ENCODE results near the gene AXIN2. TPM values are rescaled to one million over a fixed set of nuclear protein-coding genes. Genes with fewer than 3 reads are reported as not detected.

AXIN2 gene
- total and polyA plus RNA-seq, 10 of the 15 experiments (the other 5 are each of a cell fraction or from before 2014, with no cell fraction given) = 0.47 to 7.8 (median 3.1) TPM

DNA sequence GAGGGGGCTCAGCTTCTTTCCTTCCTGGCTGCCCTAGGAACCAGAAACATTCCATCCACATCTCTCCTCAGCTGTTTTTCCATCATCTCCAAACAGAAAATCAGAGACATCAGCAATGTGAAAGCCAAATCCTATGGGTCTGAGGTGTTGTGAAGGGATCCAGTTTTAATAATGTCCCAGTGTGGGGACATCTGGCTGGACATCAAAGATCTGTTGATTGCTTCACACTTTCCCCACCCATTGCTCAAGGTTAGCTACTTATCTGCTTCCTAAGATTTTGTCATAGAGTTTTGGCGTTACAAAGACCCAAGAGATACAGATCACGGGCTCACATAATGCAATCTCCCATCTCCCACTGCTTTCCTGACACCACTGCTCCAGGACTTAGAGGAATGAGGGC lies 47.8 kb upstream of the AXIN2 start:
- Histone ChIP-seq H3K9ac (ENCODE audit: control insufficient read depth, insufficient read depth, low read length) (no peak overlapping the region), H3K4me1 (ENCODE audit: control insufficient read depth, insufficient read depth, low read length) (no peaks in the 10 kb centered on the region), H3K27me3 (replicated peaks in 1 of 2; ENCODE audit: control insufficient read depth in 2 of 2, insufficient read depth in 2 of 2, low read length in 1 of 2) (no peaks in the 10 kb centered on the region; a peak in 1 of 4 replicates), H3K4me2 (ENCODE audit: control insufficient read depth, insufficient read depth) (no peak overlapping the region), H4K20me1 (ENCODE audit: control insufficient read depth, insufficient read depth) (no peaks in the 10 kb centered on the region), H3K79me2 (ENCODE audit: control insufficient read depth, insufficient read depth, low read length) (no peaks in the 10 kb centered on the region), H3K4me3 (no peak overlapping the region), H3K27ac (ENCODE audit: control insufficient read depth, insufficient read depth) (no peak overlapping the region), H3K9me3 (replicated peaks; ENCODE audit: control insufficient read depth, insufficient read depth, low read length) (no peaks in the 10 kb centered on the region), H3K36me3 (ENCODE audit: control insufficient read depth in 2 of 2, insufficient read depth in 2 of 2, low read length in 1 of 2) (no peaks in the 10 kb centered on the region), H2AFZ (ENCODE audit: control insufficient read depth, low read depth, low read length) (no peak overlapping the region)
- TF ChIP-seq CEBPB (IDR thresholded peaks at IDR 0.05; ENCODE audit: borderline replicate concordance in 1 of 2, low read depth in 2 of 2, low read length in 2 of 2) (no peak), YY1 (IDR thresholded peaks at IDR 0.05; ENCODE audit: low read depth, low read length) (no peak), FOXM1 (IDR thresholded peaks at IDR 0.05; ENCODE audit: low read depth, low read length) (no peak), YBX1 (IDR thresholded peaks at IDR 0.05) (no peak), NFXL1 (IDR thresholded peaks at IDR 0.05; ENCODE audit: borderline replicate concordance) (no peak)
- TF ChIP-seq, protein P1, sequence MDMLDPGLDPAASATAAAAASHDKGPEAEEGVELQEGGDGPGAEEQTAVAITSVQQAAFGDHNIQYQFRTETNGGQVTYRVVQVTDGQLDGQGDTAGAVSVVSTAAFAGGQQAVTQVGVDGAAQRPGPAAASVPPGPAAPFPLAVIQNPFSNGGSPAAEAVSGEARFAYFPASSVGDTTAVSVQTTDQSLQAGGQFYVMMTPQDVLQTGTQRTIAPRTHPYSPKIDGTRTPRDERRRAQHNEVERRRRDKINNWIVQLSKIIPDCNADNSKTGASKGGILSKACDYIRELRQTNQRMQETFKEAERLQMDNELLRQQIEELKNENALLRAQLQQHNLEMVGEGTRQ (IDR thresholded peaks at IDR 0.05; ENCODE audit: borderline replicate concordance, low read depth, low read length) = no peak
- no peak for DNase-seq (ENCODE audit: low read depth, low spot score)
- no peak for ATAC-seq
- no peak for FAIRE-seq
- 0% methylated on average over 2 of the region's 2 CpGs for WGBS (ENCODE audit: insufficient coverage, insufficient replicate concordance, low lambda C conversion rate, missing lambda C conversion rate)
- POLR2A ChIA-PET = no interaction called here
- RAD21 ChIA-PET (ENCODE audit: unreplicated experiment) = no interaction called here
- SMC1A ChIA-PET (ENCODE audit: uncharacterized antibody, unreplicated experiment) = no interaction called here
- intact Hi-C loops (cut with micrococcal nuclease; ENCODE audit: unreplicated experiment) = no loop called here
- in situ Hi-C loops (cut with MboI) = no loop called here
- no TSS peak for BruUV-seq (replicated peaks)
- CTCF ChIA-PET = interaction anchor here (1.1 to 1.4 kb wide), 2 partner anchors 15 to 185 kb away, joined by 3 to 4 read pairs; no protein-coding TSS in a partner anchor

DNA sequence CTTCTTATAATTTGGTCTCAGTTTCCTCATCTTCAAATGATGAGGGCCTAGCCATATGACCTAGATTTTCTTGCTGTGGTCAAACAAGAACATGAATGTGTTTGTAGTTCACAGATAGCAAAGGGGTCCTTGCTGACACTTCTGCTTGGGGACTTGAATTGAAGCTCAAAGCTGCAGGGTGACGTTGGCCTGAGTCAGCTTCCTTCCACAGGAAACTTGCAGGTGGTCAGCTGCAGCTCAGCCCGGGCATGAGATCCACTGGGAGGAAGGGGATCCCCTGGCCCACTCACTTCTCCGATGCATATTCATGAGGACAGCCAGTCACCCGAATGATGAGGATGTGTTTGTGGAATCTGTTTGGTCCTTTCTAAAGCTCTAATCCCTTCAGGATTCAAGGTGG lies 42.6 kb upstream of the AXIN2 start:
- ChIA-PET RAD21 (ENCODE audit: unreplicated experiment) (no interaction called here), SMC1A (ENCODE audit: uncharacterized antibody, unreplicated experiment) (no interaction called here), CTCF (interaction anchor here (1.1 kb wide), 1 partner anchor 9 kb away, joined by 3 read pairs; no protein-coding TSS in a partner anchor), POLR2A (no interaction called here)
- FAIRE-seq (no peak), ATAC-seq (no peak), DNase-seq (ENCODE audit: low read depth, low spot score) (no peak)
- in situ Hi-C loops (cut with MboI) = no loop called here
- Histone ChIP-seq H4K20me1 (ENCODE audit: control insufficient read depth, insufficient read depth) (no peaks in the 10 kb centered on the region), H3K9ac (ENCODE audit: control insufficient read depth, insufficient read depth, low read length) (no peak overlapping the region), H3K4me2 (ENCODE audit: control insufficient read depth, insufficient read depth) (no peak overlapping the region), H3K9me3 (replicated peaks; ENCODE audit: control insufficient read depth, insufficient read depth, low read length) (no peaks in the 10 kb centered on the region), H3K4me3 (no peak overlapping the region), H2AFZ (ENCODE audit: control insufficient read depth, low read depth, low read length) (no peak overlapping the region), H3K79me2 (ENCODE audit: control insufficient read depth, insufficient read depth, low read length) (no peaks in the 10 kb centered on the region), H3K27me3 (replicated peaks in 1 of 2; ENCODE audit: control insufficient read depth in 2 of 2, insufficient read depth in 2 of 2, low read length in 1 of 2) (no peaks in the 10 kb centered on the region; a peak in 1 of 4 replicates), H3K36me3 (ENCODE audit: control insufficient read depth in 2 of 2, insufficient read depth in 2 of 2, low read length in 1 of 2) (no peaks in the 10 kb centered on the region), H3K4me1 (ENCODE audit: control insufficient read depth, insufficient read depth, low read length) (no peaks in the 10 kb centered on the region), H3K27ac (ENCODE audit: control insufficient read depth, insufficient read depth) (no peak overlapping the region)
- intact Hi-C loops (cut with micrococcal nuclease; ENCODE audit: unreplicated experiment) = no loop called here
- WGBS (ENCODE audit: insufficient coverage, insufficient replicate concordance, low lambda C conversion rate, missing lambda C conversion rate) = 18% methylated on average over 4 of the region's 4 CpGs
- BruUV-seq (replicated peaks) = no TSS peak
- TF ChIP-seq MYC (IDR thresholded peaks at IDR 0.05; ENCODE audit: insufficient read depth, insufficient read length, insufficient replicate concordance, low read length, severe bottlenecking) (no peak), SRF (IDR thresholded peaks at IDR 0.05; ENCODE audit: low read depth in 2 of 2, low read length in 2 of 2) (no peak), CHD1 (IDR thresholded peaks at IDR 0.05; ENCODE audit: low read depth, low read length) (no peak), TCF3 (IDR thresholded peaks at IDR 0.05; ENCODE audit: borderline replicate concordance, insufficient read depth, low read depth, low read length) (no peak), BCL11A (IDR thresholded peaks at IDR 0.05; ENCODE audit: low read depth, low read length) (no peak), ATF7 (IDR thresholded peaks at IDR 0.05; ENCODE audit: low read depth) (no peak), EGR1 (IDR thresholded peaks at IDR 0.05; ENCODE audit: borderline replicate concordance in 1 of 2, low read depth in 2 of 2, low read length in 2 of 2) (no peak), PML (IDR thresholded peaks at IDR 0.05; ENCODE audit: low read length) (no peak), HDAC6 (IDR thresholded peaks at IDR 0.05; ENCODE audit: unreplicated experiment) (no peak), WRNIP1 (IDR thresholded peaks at IDR 0.05; ENCODE audit: borderline replicate concordance, low read depth, low read length) (no peak), GABPA (IDR thresholded peaks at IDR 0.05; ENCODE audit: low read depth) (no peak)
